Endothelial cell (in vitro differentiated cells): ENCODE measurements around the gene PELO. TPM values are rescaled to one million over a fixed set of nuclear protein-coding genes. Genes with fewer than 3 reads are reported as not detected.

Experiments used
- DNase-seq: peaks from one replicate; pipeline ENCODE4 v3.0.0; 2021; ENCODE audit warnings: low spot score
- H3K27ac Mint-ChIP-seq: one replicate; pipeline ENCODE4 v1.8.0; 2021; ENCODE audit warnings: mixed read lengths, inconsistent platforms; ENCODE audit not compliant: unreplicated experiment
- H3K27me3 Mint-ChIP-seq: one replicate; pipeline ENCODE4 v1.8.0; 2021; ENCODE audit warnings: mild to moderate bottlenecking, moderate library complexity, mixed read lengths, inconsistent platforms; ENCODE audit not compliant: unreplicated experiment
- H3K36me3 Mint-ChIP-seq: one replicate; pipeline ENCODE4 v1.8.0; 2021; ENCODE audit warnings: mild to moderate bottlenecking, low read depth, mixed read lengths, inconsistent platforms; ENCODE audit not compliant: unreplicated experiment
- H3K4me1 Mint-ChIP-seq: one replicate; pipeline ENCODE4 v1.8.0; 2021; ENCODE audit warnings: mild to moderate bottlenecking, mixed read lengths, inconsistent platforms; ENCODE audit not compliant: unreplicated experiment
- H3K4me3 Mint-ChIP-seq: one replicate; pipeline ENCODE4 v1.8.0; 2021; ENCODE audit warnings: mild to moderate bottlenecking, mixed read lengths, inconsistent platforms; ENCODE audit not compliant: unreplicated experiment
- H3K9me3 Mint-ChIP-seq: one replicate; pipeline ENCODE4 v1.8.0; 2021; ENCODE audit warnings: mixed read lengths, inconsistent platforms; ENCODE audit not compliant: unreplicated experiment
- CTCF ChIP-seq: fragments of 200-600 bp; sonication (generic); IDR thresholded peaks from one replicate; pipeline ENCODE4 v1.5.0; 2021; ENCODE audit warnings: antibody characterized with exemption; ENCODE audit not compliant: unreplicated experiment
- total RNA-seq: library from RNA; stranded (reverse); fragmentation: NEBNext Ultra II Directional; extraction: Animal tissue kit (Norgen Biotek cat#: 25700); gene quantifications from one replicate; pipeline ENCODE4 v1.2.1, GENCODE V29; 2021; ENCODE audit not compliant: unreplicated experiment

Gene PELO
- total RNA-seq, 1 donor from 2014 or later: 31.0 TPM

- no peak for TF ChIP-seq CTCF
- Mint-ChIP-seq H3K4me3 (no peak overlapping the region), H3K27ac (no peak overlapping the region), H3K36me3 (no peaks in the 10 kb centered on the region), H3K9me3 (no peaks in the 10 kb centered on the region), H3K27me3 (peaks cover 12% of the 10 kb centered on the region), H3K4me1 (peaks cover 28% of the 10 kb centered on the region)
- DNase-seq: no peak
Measured at GRCh38 chr5:52805615-52806014, 17.9 kb downstream of the PELO start.

GRCh38 chr5:52807037-52807436 lies 19.3 kb downstream of the PELO start:
- H3K27ac Mint-ChIP-seq: no peak overlapping the region
- DNase-seq: no peak
- no peaks in the 10 kb centered on the region for H3K36me3 Mint-ChIP-seq
- TF ChIP-seq CTCF: no peak
- no peak overlapping the region for H3K4me3 Mint-ChIP-seq
- H3K27me3 Mint-ChIP-seq: peaks cover 2% of the 10 kb centered on the region
- no peaks in the 10 kb centered on the region for H3K9me3 Mint-ChIP-seq
- peaks cover 18% of the 10 kb centered on the region for H3K4me1 Mint-ChIP-seq

- Mint-ChIP-seq H3K27ac (no peak overlapping the region), H3K36me3 (no peaks in the 10 kb centered on the region), H3K27me3 (peaks cover 2% of the 10 kb centered on the region), H3K4me1 (peaks cover 18% of the 10 kb centered on the region), H3K9me3 (no peaks in the 10 kb centered on the region), H3K4me3 (no peak overlapping the region)
- no peak for DNase-seq
- no peak for TF ChIP-seq CTCF
Measured at GRCh38 chr5:52807723-52808122, 20.0 kb downstream of the PELO start.

- no peaks in the 10 kb centered on the region for H3K36me3 Mint-ChIP-seq
- peaks cover 2% of the 10 kb centered on the region for H3K27me3 Mint-ChIP-seq
- no peak overlapping the region for H3K4me3 Mint-ChIP-seq
- peaks cover 16% of the 10 kb centered on the region for H3K4me1 Mint-ChIP-seq
- H3K9me3 Mint-ChIP-seq: no peaks in the 10 kb centered on the region
- H3K27ac Mint-ChIP-seq: no peak overlapping the region
- TF ChIP-seq CTCF: no peak
- no peak for DNase-seq
Measured at GRCh38 chr5:52808316-52808901, 20.7 kb downstream of the PELO start.

GRCh38 chr5:52809884-52810283 lies 22.2 kb downstream of the PELO start:
- DNase-seq: no peak
- H3K4me1 Mint-ChIP-seq: peaks cover 10% of the 10 kb centered on the region
- H3K4me3 Mint-ChIP-seq: no peak overlapping the region
- no peaks in the 10 kb centered on the region for H3K9me3 Mint-ChIP-seq
- H3K27me3 Mint-ChIP-seq: peaks cover 2% of the 10 kb centered on the region
- no peak overlapping the region for H3K27ac Mint-ChIP-seq
- no peaks in the 10 kb centered on the region for H3K36me3 Mint-ChIP-seq
- no peak for TF ChIP-seq CTCF
